ENCODE data around the gene LAP3.
"Not testable (repeated sequence)": the region's sequence is repeated elsewhere in the genome, so short reads cannot be mapped to it uniquely, and the experiment has no call there.

Gene LAP3

DNA sequence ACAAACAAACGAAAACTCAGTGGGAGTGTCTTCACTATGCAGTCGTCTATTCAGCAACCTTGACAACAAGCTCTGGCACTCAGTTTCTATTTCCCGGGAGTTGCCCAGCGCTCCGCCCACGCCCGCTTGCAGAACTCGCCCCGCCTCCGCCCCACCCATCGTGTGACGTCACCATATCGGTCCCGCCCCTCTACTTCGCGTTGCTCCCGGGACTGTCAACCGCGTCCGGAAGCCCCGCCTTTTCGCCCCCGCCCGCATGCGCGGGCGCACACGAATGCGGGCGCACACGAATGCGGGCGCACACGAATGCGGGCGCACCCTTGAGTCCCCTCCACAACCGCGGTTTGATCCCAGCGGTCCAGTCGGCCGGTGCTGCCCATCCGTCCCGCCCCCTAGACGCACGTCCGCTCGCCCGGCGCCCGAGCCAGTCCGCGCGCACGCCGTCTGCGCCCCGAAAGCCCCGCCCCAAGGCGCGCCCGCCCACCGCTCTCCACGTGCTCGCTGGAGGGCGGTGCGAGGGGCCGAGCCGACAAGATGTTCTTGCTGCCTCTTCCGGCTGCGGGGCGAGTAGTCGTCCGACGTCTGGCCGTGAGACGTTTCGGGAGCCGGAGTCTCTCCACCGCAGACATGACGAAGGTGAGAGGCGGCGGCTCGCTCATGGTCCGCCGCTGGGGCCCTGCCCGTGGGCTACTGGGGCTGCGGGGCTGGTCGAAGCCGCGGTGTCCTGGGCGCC, at the start of gene LAP3:
Gene LAP3, plus strand, starts transcription at position 267 of the 733 bp plus-strand sequence. Its CDS starts 268 bp downstream, at position 535.
- DNase-seq: peak; percentile 98

GRCh38 chr4:17528551-17529165, 48.3 kb upstream of the LAP3 start:
- DNase-seq: no peak

DNA sequence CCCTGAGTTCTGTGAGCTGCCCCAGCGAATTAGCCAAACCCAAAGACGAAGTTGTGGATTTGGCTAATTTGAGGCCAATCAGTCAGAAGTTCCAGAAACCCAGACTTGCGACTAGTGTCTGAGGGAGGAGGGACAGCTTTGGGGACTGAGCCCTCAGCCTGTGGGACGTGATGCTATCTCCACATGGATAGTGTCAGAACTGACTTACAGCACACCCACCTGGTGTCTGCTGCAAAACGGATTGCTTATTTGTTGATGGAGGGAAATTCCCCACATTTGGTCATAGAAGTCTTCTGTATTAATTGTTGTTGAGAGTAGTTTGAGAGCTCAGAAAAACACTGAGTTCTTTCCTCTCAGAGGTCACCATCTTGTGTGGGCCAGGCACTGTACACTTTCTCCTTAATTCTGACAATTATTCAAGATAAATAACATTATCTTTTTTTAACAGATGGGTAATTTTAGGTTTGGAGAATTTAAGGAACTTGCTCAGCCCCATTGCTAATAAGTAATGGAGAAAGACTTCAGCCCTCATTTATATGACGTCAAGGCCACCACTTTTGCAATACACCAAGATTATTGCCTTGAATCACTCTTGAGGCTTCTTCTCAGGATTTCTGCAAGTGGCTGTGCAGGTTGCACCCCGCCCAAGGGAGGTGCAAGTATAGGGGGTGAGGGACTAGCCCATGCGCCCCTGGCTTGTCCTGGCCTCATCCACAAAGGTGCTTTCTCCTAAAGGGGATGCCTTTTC, 45.3 kb upstream of the LAP3 start:
- no peak for DNase-seq

- DNase-seq: no peak
These were observed 42.3 kb upstream of the LAP3 start for GRCh38 chr4:17534705-17535104.

GRCh38 chr4:17535242-17535641, 41.8 kb upstream of the LAP3 start:
- DNase-seq: no peak

- no peak for DNase-seq
These were observed 41.1 kb upstream of the LAP3 start for GRCh38 chr4:17535906-17536305.

DNA sequence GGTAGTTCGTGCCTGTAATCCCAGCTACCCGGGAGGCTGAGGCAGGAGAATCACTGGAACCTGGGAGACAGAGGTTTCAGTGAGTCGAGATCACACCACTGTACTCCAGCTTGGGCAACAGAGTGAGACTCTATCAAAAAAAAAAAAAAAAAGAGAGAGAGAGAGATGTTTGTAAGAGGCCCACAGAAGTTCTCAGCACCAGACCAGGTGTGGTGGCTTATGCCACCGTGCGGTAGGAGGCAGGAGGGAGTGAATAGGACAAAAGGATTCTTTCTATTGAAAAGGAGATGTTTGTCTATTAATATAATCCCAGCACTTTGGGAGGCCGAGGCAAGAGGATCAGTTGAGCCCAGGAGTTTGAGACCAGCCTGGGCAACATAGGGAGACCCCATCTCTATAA, 39.9 kb upstream of the LAP3 start:
- DNase-seq: not testable (repeated sequence)

DNA sequence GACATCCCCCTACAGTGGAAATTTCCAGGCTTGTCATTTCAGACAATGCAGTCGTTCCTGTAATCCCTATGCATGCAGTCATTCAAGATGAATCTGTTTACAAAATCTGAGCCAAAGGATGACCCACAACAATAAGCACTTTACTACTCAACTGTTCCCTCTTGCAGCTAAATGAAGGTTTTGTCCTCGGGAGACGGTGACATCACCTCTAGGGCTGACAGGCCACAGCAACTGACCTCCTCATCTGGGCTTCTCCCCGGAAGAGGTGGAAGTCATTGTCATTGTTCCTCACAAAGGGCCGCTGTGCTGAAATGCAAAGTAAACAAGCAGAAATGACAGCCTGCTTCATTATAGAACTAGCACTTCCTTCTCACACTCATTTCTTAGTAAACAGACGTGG, 32.8 kb upstream of the LAP3 start:
- no peak for DNase-seq

DNA sequence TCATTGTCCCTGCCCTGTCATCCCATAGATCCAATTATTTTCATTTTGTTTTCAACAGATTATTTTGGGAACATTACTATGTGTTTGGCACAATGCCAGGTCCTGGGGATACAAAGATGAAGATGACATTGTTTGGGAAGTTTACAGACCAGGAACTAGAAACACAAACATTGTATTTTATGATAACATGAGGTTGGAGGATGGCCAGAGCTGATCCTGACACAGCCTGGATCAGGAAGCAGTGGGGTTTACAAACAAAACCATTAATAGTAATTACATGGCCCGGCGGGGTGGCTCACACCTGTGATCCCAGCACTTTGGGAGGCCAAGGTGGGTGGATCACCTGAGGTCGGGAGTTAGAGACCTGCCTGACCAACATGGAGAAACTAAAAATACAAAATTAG, 32.2 kb upstream of the LAP3 start:
- DNase-seq: no peak

GRCh38 chr4:17545374-17546140, 31.4 kb upstream of the LAP3 start:
- DNase-seq: no peak

GRCh38 chr4:17546222-17546621, 30.8 kb upstream of the LAP3 start:
- no peak for DNase-seq

- DNase-seq: no peak
These were observed 30.3 kb upstream of the LAP3 start for GRCh38 chr4:17546678-17547077.

- DNase-seq: no peak
These were observed 26.4 kb upstream of the LAP3 start for GRCh38 chr4:17550549-17550948.

- no peak for DNase-seq
These were observed 24.6 kb upstream of the LAP3 start for GRCh38 chr4:17552427-17552826.

DNA sequence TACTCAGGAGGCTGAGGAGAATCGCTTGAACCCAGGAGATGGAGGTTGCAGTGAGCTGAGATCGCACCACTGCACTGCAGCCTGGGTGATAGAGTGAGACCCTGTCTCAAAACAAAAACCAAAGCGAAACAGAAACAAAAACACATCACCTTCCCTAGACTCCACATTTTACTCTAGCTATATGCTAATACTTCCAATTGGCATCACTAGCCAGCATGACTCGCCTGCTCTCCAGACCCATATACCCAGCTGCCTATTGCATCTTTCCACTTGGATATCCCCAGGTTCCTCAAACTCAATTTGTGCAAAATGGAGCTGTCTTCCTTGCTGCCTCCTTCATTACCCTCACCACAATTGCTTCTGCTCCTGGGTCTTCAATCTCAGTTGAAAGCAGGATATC, 22.4 kb upstream of the LAP3 start:
- no peak for DNase-seq

GRCh38 chr4:17556498-17556897, 20.5 kb upstream of the LAP3 start:
- DNase-seq: no peak

DNA sequence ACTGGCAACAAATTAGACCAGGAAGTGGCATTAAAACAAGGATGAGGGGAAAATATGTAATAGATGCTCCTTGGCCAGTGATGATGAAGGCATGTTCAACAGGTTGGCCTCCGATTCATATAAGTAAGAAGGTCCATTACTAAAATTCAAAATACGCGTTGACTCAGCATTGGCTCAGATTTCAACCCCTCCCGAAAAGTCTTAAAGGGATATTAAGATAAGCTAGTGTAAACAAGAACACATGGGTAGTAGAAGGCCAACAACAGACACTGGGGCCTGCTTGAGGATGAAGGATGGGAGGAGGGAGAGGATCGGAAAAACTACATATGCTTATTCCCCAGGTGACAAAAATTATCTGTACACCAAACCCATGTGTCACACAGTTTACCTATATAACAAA, 19.1 kb upstream of the LAP3 start:
- DNase-seq: no peak

DNA sequence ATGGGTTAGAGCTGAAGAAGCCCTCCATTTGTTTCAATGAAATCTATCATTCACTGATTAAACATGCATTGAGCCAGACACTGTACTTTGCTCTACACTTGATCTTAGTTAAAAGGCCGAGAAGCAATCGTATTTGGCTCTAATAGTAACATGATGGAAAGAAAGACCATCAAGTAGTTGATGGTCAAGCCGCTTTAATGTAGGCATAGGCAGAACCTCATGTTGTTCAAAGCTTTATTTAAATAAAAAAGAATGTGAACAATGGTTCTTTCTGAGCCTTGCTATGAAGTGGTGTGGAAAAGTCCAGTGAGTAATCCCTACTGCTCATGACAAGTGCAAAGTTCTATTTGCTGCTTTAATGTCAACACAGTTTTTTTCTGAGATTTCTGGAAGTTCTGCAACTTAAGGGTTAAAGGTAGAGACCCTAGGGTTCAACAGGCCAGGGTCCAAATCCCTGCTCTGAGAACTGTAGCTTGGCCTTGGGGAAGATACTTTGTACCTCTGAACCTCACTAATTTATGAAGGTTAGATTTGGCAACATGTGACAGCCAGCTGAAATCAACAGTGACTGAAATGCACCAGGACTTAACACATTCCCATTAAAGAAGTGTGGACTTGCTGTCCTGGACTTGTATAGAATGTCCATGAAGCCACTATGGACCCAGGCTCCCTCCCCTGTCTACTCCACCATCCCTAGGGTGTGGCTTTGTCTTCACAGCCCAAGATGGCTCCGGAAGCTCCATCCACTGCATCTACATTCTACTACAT, 17.9 kb upstream of the LAP3 start:
- no peak for DNase-seq

DNA sequence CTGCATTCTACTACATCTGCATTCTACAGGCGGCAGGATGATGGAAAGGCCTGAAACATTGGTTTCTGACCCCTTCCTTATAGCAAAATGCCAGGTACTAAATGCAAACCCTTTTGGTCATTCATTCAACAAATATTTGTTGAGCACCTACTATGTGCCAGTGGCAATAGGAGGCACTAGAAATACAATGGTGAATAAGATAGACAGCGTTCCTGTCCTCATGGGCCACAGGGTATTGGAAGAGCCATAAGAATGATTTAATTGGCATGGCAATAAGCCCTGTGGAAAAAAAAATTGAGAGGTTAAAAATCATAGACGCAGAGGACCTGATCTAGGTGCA, 17.3 kb upstream of the LAP3 start:
- no peak for DNase-seq

DNA sequence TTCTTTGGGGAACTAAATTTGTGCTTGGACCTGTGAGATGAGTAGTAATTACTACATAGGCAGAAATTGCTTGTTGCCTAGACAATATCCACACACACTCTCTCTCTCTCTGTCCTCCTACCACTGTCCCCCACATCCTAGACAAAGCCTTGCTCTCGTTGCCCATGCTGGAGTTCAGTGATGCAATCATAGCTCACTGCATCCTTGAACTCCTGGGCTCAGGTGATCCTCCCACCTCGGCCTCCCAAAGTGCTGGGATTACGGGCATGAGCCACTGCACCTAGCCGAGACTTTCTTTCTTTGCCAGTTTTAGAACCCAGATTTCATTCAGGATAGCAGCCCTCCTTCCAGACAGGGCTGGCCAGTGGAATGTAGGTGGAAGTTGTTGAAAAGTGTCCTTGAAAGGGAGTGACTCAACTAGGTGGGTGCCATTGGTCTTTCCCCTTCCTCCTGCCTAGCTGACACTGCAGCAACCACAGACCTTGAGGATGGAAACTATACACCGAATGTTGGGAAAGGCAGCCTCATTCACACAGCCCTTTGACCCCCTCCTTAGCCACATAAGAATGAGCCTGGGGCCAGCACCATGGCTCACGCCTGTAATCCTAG, 16.8 kb upstream of the LAP3 start:
- no peak for DNase-seq

DNA sequence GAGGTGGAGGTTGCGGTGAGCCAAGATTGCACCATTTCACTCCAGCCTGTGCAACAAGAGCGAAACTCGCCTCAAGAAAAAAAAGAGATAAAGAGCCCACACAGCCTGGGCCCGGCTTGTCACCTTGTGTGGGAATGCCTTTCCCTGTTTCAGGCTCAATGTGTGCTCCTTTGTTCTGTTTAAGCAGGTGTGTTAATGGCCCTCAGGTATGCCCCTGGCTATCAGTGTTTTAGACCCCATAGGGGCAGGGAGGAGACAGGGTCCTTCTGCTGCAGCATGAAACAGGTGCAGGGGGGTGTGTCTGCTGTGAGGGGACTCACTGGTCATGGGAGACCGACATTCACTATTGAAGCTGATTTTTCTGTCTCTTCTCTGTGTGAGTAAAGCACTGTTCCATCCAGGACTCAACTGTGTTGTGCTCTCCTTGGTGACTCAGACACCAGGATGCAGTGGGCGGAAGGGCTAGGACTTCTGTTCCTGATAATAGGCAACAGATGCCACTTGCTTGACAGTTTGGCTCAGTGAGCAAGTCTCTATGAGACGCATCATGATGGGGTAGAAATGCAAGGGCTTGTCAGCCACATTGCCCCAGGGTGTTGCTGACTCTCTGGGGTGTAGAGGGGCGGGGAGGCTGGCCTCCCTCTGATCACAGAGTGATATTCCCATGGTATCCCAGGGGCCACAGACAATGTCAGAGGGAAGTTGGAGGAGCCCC, 15.6 kb upstream of the LAP3 start:
- no peak for DNase-seq

DNA sequence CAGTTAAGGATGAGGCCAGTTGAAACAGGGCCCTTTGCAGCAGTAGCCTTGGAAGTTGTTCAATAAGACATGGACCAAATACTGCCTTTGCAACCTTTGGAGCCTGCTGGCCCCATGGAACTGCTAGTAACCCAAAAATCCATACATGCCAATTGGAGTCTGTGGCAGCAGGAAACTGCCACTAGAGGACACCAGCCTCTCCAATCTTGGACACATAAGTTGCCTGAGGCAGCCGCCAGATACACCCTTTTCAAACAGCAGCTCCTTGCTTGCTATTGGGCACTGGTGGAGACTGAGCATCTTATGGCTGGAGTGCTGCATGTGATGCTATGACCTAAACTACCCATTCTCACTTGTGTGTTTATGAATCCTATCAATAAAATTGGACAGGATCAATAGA, 14.8 kb upstream of the LAP3 start:
- DNase-seq: no peak

All from right hindlimb (tissue), 1 donor.